OCI-LY1 (cell line): Measurements from ENCODE around the gene INSYN2A.

Source experiments
- H2AFZ ChIP-seq: fragments of 200-600 bp; sonication (generic), shearing (Covaris generic); 2 replicates; pipeline ENCODE4 v1.6.0; 2014; ENCODE audit warnings: antibody characterized with exemption, mild to moderate bottlenecking, low read length
- H3F3A ChIP-seq: fragments of 200-600 bp; sonication (generic), shearing (Covaris generic); 2 replicates; pipeline ENCODE4 v1.6.0; 2014; ENCODE audit warnings: mild to moderate bottlenecking, antibody characterized with exemption, low read length, moderate library complexity; ENCODE audit not compliant: insufficient read depth
- H3K27ac ChIP-seq: fragments of 200-600 bp; sonication (generic); 2 replicates; pipeline ENCODE4 v1.5.1; 2014; ENCODE audit warnings: low read length, mixed run types, mild to moderate bottlenecking, low read depth; ENCODE audit not compliant: poor library complexity, severe bottlenecking
- H3K27me3 ChIP-seq: fragments of 200-600 bp; sonication (generic); 2 replicates; pipeline ENCODE4 v1.6.0; 2014; ENCODE audit warnings: antibody characterized with exemption, mild to moderate bottlenecking, low read length, moderate library complexity; ENCODE audit not compliant: insufficient read depth
- H3K36me3 ChIP-seq: fragments of 200-600 bp; sonication (generic); 2 replicates; pipeline ENCODE4 v1.6.1; 2014; ENCODE audit warnings: mild to moderate bottlenecking, antibody characterized with exemption, low read length, moderate library complexity, mixed read lengths; ENCODE audit not compliant: insufficient read depth
- H3K4me1 ChIP-seq: fragments of 200-600 bp; sonication (generic); 2 replicates; pipeline ENCODE4 v1.5.1; 2014; ENCODE audit warnings: mild to moderate bottlenecking, low read length, moderate library complexity; ENCODE audit not compliant: insufficient read depth, severe bottlenecking
- H3K4me2 ChIP-seq: fragments of 200-600 bp; sonication (generic), shearing (Covaris generic); 2 replicates; pipeline ENCODE4 v1.6.1; 2014; ENCODE audit warnings: low read length
- H3K4me3 ChIP-seq: fragments of 200-600 bp; sonication (generic); 2 replicates; pipeline ENCODE4 v1.5.1; 2014; ENCODE audit warnings: low read length, low read depth, mild to moderate bottlenecking, mixed read lengths; ENCODE audit not compliant: poor library complexity, severe bottlenecking
- H3K79me2 ChIP-seq: fragments of 200-600 bp; shearing (Covaris generic); 2 replicates; pipeline ENCODE4 v1.6.1; 2016; ENCODE audit warnings: mixed run types, low read length, mixed read lengths; ENCODE audit not compliant: insufficient read depth
- H3K9ac ChIP-seq: fragments of 200-600 bp; sonication (generic), shearing (Covaris generic); 2 replicates; pipeline ENCODE4 v1.6.1; 2014; ENCODE audit warnings: mild to moderate bottlenecking, low read length, mixed read lengths
- H3K9me2 ChIP-seq: fragments of 200-600 bp; sonication (generic), shearing (Covaris generic); 2 replicates; pipeline ENCODE4 v1.6.1; 2014; ENCODE audit warnings: low read depth, mild to moderate bottlenecking, low read length, mixed read lengths
- H3K9me3 ChIP-seq: fragments of 200-600 bp; shearing (Covaris generic); 2 replicates; pipeline ENCODE4 v1.6.1; 2014; ENCODE audit warnings: low read length, mixed read lengths
- H4K20me1 ChIP-seq: fragments of 200-600 bp; sonication (generic), shearing (Covaris generic); 2 replicates; pipeline ENCODE4 v1.6.0; 2016; ENCODE audit warnings: mild to moderate bottlenecking, low read length; ENCODE audit not compliant: insufficient read depth
- EZH2 ChIP-seq: fragments of 200-600 bp; sonication (generic), shearing (Covaris generic); IDR thresholded peaks from 2 replicates; pipeline ENCODE4 v1.8.0; 2017; ENCODE audit warnings: borderline replicate concordance, mixed run types, mild to moderate bottlenecking, antibody characterized with exemption, low read length, moderate library complexity, mixed read lengths
- TF ChIP-seq, protein P1 (sequence below): fragments of 200-600 bp; sonication (generic), shearing (Covaris generic); IDR thresholded peaks from 2 replicates; pipeline ENCODE4 v1.5.1; 2017; ENCODE audit warnings: mild to moderate bottlenecking, antibody characterized with exemption, low read length, moderate library complexity, mixed read lengths

INSYN2A gene, protein sequence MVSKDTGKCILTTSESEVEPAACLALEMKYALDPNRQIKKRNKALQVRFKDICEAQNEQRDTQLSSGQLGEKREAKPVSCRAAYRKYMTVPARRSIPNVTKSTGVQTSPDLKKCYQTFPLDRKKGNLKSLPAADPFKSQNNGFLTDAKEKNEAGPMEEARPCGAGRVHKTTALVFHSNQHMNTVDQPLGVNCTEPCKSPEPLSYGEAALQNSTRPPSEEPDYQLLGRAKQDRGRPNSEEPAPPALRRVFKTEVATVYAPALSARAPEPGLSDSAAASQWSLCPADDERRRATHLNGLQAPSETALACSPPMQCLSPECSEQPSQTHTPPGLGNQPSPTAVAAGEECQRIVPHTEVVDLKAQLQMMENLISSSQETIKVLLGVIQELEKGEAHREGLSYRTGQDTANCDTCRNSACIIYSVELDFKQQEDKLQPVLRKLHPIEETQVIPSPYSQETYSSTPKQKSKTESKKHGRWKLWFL

DNA sequence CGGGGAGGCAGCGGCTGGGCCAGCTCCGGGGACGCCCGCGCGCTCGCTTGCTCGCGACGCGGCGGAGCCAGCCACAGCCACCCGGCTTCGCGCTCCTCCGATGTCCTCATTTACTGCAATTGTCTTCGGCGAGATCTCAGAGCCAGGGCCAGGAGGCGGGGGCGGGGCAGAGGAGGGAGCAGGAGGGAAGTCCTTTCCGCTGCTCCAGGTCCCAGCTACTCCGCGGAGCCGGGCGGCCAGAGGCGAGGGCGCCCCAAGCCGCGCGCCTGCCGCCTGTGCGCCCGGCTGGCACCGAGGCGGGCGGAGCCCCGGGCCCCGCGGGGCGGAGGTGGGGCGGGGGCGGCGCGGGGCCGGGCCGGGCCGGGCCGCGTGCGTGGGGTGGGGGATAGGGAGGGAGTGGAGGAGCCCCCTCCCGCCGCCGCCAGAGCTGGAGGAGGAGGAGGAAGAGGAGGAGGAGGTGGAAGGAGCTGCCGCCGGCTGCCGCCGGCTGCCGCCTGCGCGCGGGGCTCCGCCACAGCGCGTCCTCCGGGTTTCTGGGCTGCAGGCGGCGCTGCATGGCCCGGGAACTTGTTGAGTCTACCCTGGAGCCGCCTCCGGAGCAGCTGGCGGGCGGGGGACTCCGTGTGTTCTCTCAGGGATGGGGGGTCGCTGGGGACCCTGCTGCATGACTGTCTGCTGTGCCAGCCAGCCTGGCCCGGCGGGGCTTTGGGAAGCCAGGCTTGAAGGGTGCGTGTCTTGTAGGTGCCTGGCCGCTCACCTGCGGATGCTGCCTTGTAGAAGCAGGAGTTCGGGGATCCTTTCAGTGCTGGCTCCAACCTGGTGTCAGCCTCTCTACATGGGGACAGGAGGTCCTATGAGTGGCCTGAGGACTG is at the start of gene INSYN2A:
TSS of gene INSYN2A (minus strand) at position 310 of the 872 bp plus-strand sequence. CDS start 20,196 bp downstream, outside the sequence.
- Histone ChIP-seq H3K9ac (no peak within 1 kb of the TSS), H3K9me3 (no peaks in the 10 kb centered on the region), H3K4me2 (no peak within 1 kb of the TSS), H2AFZ (no peak within 1 kb of the TSS), H3K27me3 (no peaks in the 10 kb centered on the region), H4K20me1 (no peaks in the 10 kb centered on the region), H3K36me3 (no peaks in the 10 kb centered on the region), H3K27ac (no peak within 1 kb of the TSS), H3K79me2 (no peaks in the 10 kb centered on the region), H3K4me1 (no peaks in the 10 kb centered on the region), H3K9me2 (no peaks in the 10 kb centered on the region), H3K4me3 (no peak within 1 kb of the TSS), H3F3A (no peaks in the 10 kb centered on the region)
- no peak for TF ChIP-seq EZH2
- TF ChIP-seq, protein P1, sequence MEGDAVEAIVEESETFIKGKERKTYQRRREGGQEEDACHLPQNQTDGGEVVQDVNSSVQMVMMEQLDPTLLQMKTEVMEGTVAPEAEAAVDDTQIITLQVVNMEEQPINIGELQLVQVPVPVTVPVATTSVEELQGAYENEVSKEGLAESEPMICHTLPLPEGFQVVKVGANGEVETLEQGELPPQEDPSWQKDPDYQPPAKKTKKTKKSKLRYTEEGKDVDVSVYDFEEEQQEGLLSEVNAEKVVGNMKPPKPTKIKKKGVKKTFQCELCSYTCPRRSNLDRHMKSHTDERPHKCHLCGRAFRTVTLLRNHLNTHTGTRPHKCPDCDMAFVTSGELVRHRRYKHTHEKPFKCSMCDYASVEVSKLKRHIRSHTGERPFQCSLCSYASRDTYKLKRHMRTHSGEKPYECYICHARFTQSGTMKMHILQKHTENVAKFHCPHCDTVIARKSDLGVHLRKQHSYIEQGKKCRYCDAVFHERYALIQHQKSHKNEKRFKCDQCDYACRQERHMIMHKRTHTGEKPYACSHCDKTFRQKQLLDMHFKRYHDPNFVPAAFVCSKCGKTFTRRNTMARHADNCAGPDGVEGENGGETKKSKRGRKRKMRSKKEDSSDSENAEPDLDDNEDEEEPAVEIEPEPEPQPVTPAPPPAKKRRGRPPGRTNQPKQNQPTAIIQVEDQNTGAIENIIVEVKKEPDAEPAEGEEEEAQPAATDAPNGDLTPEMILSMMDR: no peak

DNA sequence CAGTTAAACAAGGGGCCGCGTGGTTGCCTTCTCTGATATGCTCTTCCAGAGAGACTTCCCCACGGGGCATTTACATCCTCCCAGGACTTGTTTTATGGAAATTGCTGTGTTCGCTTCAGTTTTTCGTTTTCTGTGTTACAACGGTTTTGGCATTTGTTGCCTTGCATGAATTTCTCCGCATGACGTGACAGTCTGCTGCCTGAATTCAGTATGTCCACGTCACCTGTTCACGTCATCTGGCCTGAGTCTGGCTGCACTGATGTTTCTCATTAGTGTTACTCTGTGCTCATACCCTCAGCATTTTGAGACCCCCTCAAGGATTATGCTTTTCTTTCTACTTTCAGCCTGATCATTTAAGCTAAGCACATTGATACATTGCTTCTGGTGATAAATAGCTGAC is 49.1 kb upstream of the INSYN2A start:
- Histone ChIP-seq H3K9me2 (no peaks in the 10 kb centered on the region), H3K36me3 (no peaks in the 10 kb centered on the region), H3K4me3 (no peak overlapping the region), H3K4me2 (no peak overlapping the region), H2AFZ (no peak overlapping the region), H3K27me3 (no peaks in the 10 kb centered on the region), H3K27ac (no peak overlapping the region), H3K9ac (no peak overlapping the region), H4K20me1 (no peaks in the 10 kb centered on the region), H3K4me1 (no peaks in the 10 kb centered on the region), H3K9me3 (no peaks in the 10 kb centered on the region), H3K79me2 (no peaks in the 10 kb centered on the region), H3F3A (no peaks in the 10 kb centered on the region)
- TF ChIP-seq, protein P1: no peak
- TF ChIP-seq EZH2: no peak

DNA sequence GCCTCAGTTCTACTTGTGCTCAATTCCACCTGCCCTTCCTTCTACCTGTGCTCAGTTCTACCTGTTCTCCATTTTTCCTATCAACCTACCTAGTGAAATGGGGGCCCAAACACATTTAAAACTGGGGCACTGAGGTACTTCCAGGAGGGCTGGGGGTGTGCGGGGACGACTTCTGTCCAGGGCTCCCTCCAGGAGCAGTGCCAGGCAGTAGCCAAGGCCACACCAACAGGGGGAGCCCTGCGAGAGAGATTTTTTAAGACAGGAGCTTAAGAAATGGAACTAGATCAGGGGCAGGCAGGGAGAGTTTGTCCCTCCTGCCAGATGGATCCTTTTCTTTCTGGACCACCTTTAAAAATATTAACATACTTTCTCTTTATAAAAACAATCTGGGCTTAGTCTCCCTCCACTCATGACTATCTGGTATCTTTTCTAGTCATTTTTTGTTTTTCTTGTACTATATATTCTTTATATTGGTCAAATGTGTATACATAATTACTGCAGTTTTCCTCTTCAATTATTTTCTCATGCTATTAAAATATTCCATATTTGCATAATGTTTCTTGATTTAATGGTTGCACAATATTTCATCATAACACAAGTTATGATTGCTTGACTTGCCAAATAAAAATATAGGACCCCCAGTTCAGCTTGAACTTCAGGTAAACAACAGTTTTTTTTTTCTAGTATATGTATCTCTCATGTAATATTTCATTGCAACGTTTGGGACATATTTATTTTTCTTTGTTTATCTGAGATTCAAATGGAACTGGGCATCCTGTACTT is 47.3 kb upstream of the INSYN2A start:
- no peaks in the 10 kb centered on the region for H3F3A ChIP-seq
- H3K9me2 ChIP-seq: no peaks in the 10 kb centered on the region
- no peak overlapping the region for H3K4me3 ChIP-seq
- H3K27me3 ChIP-seq: no peaks in the 10 kb centered on the region
- no peak for TF ChIP-seq EZH2
- TF ChIP-seq, protein P1: peak; percentile 47; the same call in 1 of the 2 replicates
- H3K27ac ChIP-seq: no peak overlapping the region
- no peaks in the 10 kb centered on the region for H4K20me1 ChIP-seq
- H3K9me3 ChIP-seq: no peaks in the 10 kb centered on the region
- H3K36me3 ChIP-seq: no peaks in the 10 kb centered on the region
- no peaks in the 10 kb centered on the region for H3K79me2 ChIP-seq
- H3K9ac ChIP-seq: no peak overlapping the region
- H3K4me1 ChIP-seq: no peaks in the 10 kb centered on the region
- no peak overlapping the region for H2AFZ ChIP-seq
- H3K4me2 ChIP-seq: no peak overlapping the region
